GM12801 (cell line): ENCODE measurements around the gene AP3B1.

Experiments used
- TF ChIP-seq, protein P1 (sequence below): IDR thresholded peaks from one replicate; pipeline ENCODE4 v1.5.1; 2011; ENCODE audit warnings: control low read depth; ENCODE audit not compliant: insufficient read length; ENCODE audit errors: extremely low read depth

AP3B1 gene

DNA sequence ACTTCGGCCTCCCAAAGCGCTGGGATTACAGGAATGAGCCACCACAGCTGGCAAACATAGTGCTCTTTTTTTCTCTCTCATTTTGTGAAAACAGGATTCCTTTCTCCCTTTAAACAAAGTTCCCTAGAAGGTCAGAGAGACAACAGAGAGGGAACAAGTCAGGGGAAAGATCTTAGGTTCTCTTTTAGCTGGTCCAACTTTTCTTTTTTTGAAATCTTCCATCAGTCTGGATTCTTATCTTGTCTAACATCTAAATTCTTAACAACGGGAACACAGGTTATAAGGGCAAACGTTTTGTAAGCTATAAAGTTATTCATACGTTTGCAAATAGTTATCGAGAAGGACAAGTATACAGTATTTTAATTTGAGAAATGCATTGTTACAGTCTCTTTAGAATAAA lies 294.3 kb downstream of the AP3B1 start:
- TF ChIP-seq, protein P1, sequence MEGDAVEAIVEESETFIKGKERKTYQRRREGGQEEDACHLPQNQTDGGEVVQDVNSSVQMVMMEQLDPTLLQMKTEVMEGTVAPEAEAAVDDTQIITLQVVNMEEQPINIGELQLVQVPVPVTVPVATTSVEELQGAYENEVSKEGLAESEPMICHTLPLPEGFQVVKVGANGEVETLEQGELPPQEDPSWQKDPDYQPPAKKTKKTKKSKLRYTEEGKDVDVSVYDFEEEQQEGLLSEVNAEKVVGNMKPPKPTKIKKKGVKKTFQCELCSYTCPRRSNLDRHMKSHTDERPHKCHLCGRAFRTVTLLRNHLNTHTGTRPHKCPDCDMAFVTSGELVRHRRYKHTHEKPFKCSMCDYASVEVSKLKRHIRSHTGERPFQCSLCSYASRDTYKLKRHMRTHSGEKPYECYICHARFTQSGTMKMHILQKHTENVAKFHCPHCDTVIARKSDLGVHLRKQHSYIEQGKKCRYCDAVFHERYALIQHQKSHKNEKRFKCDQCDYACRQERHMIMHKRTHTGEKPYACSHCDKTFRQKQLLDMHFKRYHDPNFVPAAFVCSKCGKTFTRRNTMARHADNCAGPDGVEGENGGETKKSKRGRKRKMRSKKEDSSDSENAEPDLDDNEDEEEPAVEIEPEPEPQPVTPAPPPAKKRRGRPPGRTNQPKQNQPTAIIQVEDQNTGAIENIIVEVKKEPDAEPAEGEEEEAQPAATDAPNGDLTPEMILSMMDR: no peak

DNA sequence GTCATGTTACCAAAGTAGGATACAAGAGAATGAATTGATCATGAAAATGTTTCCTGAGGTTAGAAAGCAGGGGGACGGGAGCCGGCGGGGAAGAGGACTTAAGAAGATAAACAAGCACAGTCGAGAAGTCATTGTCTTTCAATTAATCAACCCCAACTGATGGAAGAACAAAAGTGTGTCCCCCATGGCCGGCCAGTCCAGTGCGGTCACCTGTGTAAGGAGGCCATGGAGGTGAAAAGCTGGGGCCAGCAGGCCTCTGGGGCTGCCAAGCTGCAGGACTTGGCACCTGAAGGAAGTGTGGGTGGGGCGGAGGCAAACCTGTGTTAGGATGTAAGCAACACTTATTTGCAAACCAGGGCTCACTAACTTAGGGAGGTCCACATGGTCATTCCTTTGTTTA lies 295.1 kb downstream of the AP3B1 start:
- TF ChIP-seq, protein P1: no peak

- TF ChIP-seq, protein P1: no peak
Observed at GRCh38 chr5:77996943-77997342, 297.6 kb downstream of the AP3B1 start.

GRCh38 chr5:77995793-77996409 lies 298.6 kb downstream of the AP3B1 start:
- TF ChIP-seq, protein P1: no peak

DNA sequence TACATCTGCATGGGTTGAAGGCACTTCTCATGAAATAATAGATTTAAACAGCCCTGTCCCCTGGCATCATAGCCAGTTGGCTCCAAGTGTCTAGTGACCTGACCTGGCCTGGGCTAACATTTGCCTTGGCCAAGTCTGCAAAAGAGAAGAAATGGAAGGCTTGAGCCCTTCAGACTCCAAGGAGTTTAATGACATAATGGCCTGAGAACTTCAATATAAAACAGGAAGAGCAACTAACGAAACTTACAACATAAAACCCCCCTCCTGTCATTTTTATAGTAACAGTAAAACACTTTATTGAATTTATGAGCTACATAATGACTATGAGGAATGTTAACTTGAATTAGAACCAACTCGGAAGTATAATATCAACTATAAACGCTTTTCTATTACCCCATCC lies 299.6 kb downstream of the AP3B1 start:
- TF ChIP-seq, protein P1: no peak

DNA sequence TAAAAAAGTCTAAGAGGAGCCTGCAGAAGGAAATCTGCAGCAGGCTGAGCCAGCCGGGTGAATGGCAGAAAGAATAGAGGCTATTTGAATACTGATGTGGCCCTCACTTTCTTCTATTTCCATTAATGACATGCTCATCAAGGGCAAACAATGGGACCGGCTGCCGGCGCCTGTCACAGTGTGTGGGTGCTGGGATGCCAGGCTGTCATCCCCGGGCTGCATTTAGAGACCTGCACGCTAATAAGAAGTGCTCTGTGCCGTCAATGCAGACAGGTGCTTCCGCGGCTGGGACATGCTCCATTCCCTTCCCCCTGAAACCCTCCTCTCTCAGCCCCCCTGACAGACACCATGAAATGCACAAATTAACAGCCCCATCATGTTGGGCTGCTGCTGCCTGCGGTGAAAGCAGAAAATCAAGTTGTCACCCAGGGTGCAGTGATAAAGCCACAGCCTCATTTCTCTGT lies 300.6 kb downstream of the AP3B1 start:
- TF ChIP-seq, protein P1: no peak

DNA sequence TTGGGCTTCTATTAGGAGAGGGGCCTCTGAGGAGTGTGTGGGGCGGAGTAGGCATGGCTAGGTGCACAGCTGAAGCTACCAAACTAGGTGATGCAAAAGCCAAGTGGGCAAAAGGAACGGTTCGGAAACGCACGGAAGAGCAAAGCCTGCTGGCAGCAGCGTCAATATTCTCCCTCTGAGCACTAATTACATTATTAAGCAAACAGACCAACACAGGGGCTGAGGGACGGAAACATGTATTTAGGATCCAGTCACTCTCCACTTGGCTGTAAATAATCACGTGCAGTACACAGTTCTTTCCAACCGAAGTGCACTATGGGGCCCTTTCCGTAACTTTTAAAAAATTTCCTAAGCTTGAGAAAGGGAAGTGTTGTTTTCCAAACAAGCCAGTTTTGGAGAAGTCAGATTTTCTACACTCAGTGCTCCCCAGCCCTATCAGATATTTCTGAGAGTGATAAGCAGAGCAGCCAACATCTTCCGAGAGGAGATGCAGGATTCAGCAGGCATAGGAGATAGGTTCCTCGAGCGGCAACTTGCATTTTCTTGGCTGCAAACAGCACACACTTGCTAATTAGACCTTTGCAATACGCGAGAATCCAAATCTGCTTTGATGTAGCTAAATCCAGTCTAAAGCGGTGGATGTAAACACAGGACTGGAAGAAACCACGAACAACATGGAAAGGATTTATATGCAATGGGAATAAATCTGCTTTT lies 301.2 kb downstream of the AP3B1 start:
- TF ChIP-seq, protein P1: no peak
